ENCODE measurements around the gene MID2. TPM values are rescaled to one million over a fixed set of nuclear protein-coding genes. Genes with fewer than 3 reads are reported as not detected.
"Not testable (repeated sequence)": the region's sequence is repeated elsewhere in the genome, so short reads cannot be mapped to it uniquely, and the experiment has no call there.

The MID2 gene
- total RNA-seq, 4 donors from 2014 or later, result 37.9 to 55.3 (median 46.5) TPM

GRCh38 chrX:107936434-107936730 lies 110.7 kb downstream of the MID2 start:
- H3K4me3 ChIP-seq (replicated peaks in 1 of 3), result no peak overlapping the region
- DNase-seq, result no peak
- intact Hi-C loops (cut with DNase I), result no loop called here

GRCh38 chrX:107940095-107940494 lies 114.4 kb downstream of the MID2 start:
- DNase-seq, result no peak
- no peak for TF ChIP-seq POLR2A (IDR thresholded peaks at IDR 0.05)
- TF ChIP-seq, protein P1, sequence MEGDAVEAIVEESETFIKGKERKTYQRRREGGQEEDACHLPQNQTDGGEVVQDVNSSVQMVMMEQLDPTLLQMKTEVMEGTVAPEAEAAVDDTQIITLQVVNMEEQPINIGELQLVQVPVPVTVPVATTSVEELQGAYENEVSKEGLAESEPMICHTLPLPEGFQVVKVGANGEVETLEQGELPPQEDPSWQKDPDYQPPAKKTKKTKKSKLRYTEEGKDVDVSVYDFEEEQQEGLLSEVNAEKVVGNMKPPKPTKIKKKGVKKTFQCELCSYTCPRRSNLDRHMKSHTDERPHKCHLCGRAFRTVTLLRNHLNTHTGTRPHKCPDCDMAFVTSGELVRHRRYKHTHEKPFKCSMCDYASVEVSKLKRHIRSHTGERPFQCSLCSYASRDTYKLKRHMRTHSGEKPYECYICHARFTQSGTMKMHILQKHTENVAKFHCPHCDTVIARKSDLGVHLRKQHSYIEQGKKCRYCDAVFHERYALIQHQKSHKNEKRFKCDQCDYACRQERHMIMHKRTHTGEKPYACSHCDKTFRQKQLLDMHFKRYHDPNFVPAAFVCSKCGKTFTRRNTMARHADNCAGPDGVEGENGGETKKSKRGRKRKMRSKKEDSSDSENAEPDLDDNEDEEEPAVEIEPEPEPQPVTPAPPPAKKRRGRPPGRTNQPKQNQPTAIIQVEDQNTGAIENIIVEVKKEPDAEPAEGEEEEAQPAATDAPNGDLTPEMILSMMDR (IDR thresholded peaks at IDR 0.05), result no peak
- Histone ChIP-seq H3K4me3 (replicated peaks in 1 of 3) (no peak overlapping the region), H3K9me3 (no peaks in the 10 kb centered on the region), H3K27me3 (no peaks in the 10 kb centered on the region), H3K36me3 (no peaks in the 10 kb centered on the region), H3K4me1 (no peaks in the 10 kb centered on the region), H3K27ac (no peak overlapping the region)
- intact Hi-C loops (cut with DNase I), result no loop called here
- 72 to 84% methylated on average over 3 of the region's 3 CpGs for WGBS, 2 donors

More at GRCh38 chrX:107936434-107936730, 110.7 kb downstream of the MID2 start:
- no peaks in the 10 kb centered on the region for H3K4me1 ChIP-seq
- no peak for TF ChIP-seq POLR2A (IDR thresholded peaks at IDR 0.05)
- TF ChIP-seq, protein P1 (IDR thresholded peaks at IDR 0.05), result no peak
- no peaks in the 10 kb centered on the region for H3K36me3 ChIP-seq
- no peaks in the 10 kb centered on the region for H3K27me3 ChIP-seq
- no peaks in the 10 kb centered on the region for H3K9me3 ChIP-seq
- no peak overlapping the region for H3K27ac ChIP-seq
- WGBS, 2 donors, result 33 to 41% methylated on average over 16 of the region's 16 CpGs

- intact Hi-C loops (cut with DNase I); H3K27me3 ChIP-seq; H3K36me3 ChIP-seq; H3K4me3 ChIP-seq (replicated peaks in 1 of 3); H3K27ac ChIP-seq; DNase-seq; H3K9me3 ChIP-seq; H3K4me1 ChIP-seq: not testable (repeated sequence)
Measured at GRCh38 chrX:107955337-107955736, 129.7 kb downstream of the MID2 start.

GRCh38 chrX:107968623-107969022 lies 143.0 kb downstream of the MID2 start:
- H3K27me3 ChIP-seq, result peaks cover 2% of the 10 kb centered on the region
- no peaks in the 10 kb centered on the region for H3K9me3 ChIP-seq
- no peak for DNase-seq
- no peak overlapping the region for H3K27ac ChIP-seq
- intact Hi-C loops (cut with DNase I), result no loop called here
- no peaks in the 10 kb centered on the region for H3K36me3 ChIP-seq
- H3K4me1 ChIP-seq, result no peaks in the 10 kb centered on the region
- no peak for TF ChIP-seq POLR2A (IDR thresholded peaks at IDR 0.05)
- TF ChIP-seq, protein P1 (IDR thresholded peaks at IDR 0.05), result no peak
- WGBS, 2 donors, result 84 to 86% methylated on average over 4 to 5 of the region's 5 CpGs
- no peak overlapping the region for H3K4me3 ChIP-seq (replicated peaks in 1 of 3)

- no peak overlapping the region for H3K27ac ChIP-seq
- H3K9me3 ChIP-seq, result no peaks in the 10 kb centered on the region
- intact Hi-C loops (cut with DNase I), result loop anchor here (10.0 kb wide), 1 partner anchor 185 kb away; no protein-coding TSS in a partner anchor
- no peak overlapping the region for H3K4me3 ChIP-seq (replicated peaks in 1 of 3)
- H3K36me3 ChIP-seq, result no peaks in the 10 kb centered on the region
- H3K4me1 ChIP-seq, result no peaks in the 10 kb centered on the region
- TF ChIP-seq, protein P1 (IDR thresholded peaks at IDR 0.05), result no peak
- no peak for TF ChIP-seq POLR2A (IDR thresholded peaks at IDR 0.05)
- 54 to 56% methylated on average over 2 of the region's 2 CpGs for WGBS, 2 donors
- peaks cover 2% of the 10 kb centered on the region for H3K27me3 ChIP-seq
- DNase-seq, result no peak
Measured at GRCh38 chrX:107970073-107970472, 144.4 kb downstream of the MID2 start.

DNA sequence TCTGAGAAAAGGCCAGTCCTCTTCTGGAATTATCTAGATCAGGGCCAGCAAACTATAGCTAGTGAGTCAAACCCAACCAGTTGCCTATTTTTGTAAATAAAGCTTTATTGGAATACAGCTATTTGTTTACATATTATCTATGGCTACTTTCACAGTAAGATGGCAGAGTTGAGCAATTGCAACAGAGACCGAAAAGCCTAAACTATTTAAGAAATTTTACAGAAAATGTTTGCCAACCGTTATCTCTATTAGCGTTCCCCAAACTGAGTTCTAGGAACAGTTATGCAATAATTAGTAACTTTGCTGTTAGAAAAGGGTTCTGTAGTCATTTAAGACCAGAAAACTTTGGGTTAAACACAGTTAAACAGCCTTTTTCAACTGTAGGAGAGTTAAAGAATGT lies 146.0 kb downstream of the MID2 start:
- peaks cover 2% of the 10 kb centered on the region for H3K27me3 ChIP-seq
- no peaks in the 10 kb centered on the region for H3K4me1 ChIP-seq
- 96 to 97% methylated on average over 3 of the region's 3 CpGs for WGBS, 2 donors
- no peak for DNase-seq
- H3K4me3 ChIP-seq (replicated peaks in 1 of 3), result no peak overlapping the region
- H3K9me3 ChIP-seq, result no peaks in the 10 kb centered on the region
- intact Hi-C loops (cut with DNase I), result loop anchor here (10.0 kb wide), 1 partner anchor 187 kb away; no protein-coding TSS in a partner anchor
- no peaks in the 10 kb centered on the region for H3K36me3 ChIP-seq
- TF ChIP-seq, protein P1 (IDR thresholded peaks at IDR 0.05), result no peak
- TF ChIP-seq POLR2A (IDR thresholded peaks at IDR 0.05), result no peak
- no peak overlapping the region for H3K27ac ChIP-seq

Measured in thyroid gland (tissue), 4 donors.